Measurements from ENCODE around the gene PTPRJ. TPM values are rescaled to one million over a fixed set of nuclear protein-coding genes. Genes with fewer than 3 reads are reported as not detected.

Gene PTPRJ
- total RNA-seq, 1 donor from 2014 or later = 40.0 TPM

DNA sequence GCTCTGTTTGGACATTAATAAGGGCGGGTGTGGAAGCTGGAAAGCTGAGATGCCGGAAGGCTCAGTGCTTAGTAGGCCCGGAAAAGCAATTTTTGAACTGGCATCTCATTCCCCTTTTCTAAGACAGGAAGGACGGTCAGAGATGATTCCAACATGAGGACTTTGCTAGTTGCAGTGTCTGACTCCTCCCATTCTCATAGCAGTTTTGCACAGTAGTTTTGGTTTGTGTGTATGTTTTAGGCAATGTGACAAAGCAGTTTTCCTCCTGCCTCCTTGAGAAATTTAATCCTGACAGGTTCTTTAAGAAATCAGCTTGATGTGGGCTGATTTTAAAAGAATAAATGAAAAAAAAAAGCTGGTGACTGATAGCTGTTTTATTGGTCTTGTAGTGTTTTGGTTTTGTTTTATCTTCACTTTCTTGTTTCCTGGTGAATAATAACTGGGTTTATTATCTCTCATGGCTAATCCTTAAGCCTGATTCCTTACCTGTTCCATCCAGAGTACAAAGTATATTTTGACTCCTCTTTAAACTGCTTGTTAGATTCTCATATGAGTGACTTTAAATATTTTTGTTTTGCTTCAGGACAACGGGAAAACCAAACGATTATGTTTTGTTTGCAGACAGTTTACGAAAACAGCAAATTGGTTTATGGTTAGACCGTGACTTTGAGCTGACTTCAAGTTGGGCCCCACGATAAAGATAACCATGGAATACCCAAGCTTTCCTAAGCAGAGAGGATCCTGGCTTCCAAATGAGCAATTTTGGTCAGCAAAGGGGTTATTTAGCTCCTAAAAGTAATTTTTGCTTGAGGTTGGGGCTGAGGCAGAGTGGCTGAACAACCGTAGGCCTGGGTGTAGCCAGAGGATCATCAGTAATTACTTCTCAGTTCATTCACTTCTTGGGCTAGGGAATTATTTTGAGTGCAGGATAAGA, 3.4 kb downstream of the PTPRJ start:
- intact Hi-C loops (cut with DNase I) = no loop called here
- no peak overlapping the region for H3K4me3 ChIP-seq

DNA sequence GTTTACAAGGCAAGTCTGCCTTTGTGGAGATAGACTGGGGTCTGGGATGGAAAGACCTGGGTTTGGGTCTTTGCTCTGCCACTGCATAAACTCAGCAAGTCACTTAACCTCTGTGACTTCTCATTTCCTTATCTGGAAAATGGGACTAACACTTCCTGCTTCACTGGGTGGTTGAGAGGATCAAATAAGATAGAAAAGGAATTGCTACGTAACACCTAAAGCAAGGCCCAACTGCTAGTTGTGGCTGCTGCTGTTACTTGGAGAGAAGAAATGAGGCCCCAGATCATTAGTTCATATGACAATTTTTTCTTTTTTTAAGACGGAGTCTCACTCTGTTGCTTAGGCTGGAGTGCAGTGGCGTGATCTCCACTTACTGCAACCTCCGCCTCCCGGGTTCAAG, 5.9 kb downstream of the PTPRJ start:
- Histone ChIP-seq H3K9me3 (no peaks in the 10 kb centered on the region), H3K36me3 (no peaks in the 10 kb centered on the region), H3K4me3 (no peak overlapping the region), H3K27ac (no peak overlapping the region), H3K4me1 (peaks cover 67% of the 10 kb centered on the region), H3K27me3 (ENCODE audit: low read depth) (no peaks in the 10 kb centered on the region)
- DNase-seq (no peak), ATAC-seq (no peak)
- TF ChIP-seq, protein P1, sequence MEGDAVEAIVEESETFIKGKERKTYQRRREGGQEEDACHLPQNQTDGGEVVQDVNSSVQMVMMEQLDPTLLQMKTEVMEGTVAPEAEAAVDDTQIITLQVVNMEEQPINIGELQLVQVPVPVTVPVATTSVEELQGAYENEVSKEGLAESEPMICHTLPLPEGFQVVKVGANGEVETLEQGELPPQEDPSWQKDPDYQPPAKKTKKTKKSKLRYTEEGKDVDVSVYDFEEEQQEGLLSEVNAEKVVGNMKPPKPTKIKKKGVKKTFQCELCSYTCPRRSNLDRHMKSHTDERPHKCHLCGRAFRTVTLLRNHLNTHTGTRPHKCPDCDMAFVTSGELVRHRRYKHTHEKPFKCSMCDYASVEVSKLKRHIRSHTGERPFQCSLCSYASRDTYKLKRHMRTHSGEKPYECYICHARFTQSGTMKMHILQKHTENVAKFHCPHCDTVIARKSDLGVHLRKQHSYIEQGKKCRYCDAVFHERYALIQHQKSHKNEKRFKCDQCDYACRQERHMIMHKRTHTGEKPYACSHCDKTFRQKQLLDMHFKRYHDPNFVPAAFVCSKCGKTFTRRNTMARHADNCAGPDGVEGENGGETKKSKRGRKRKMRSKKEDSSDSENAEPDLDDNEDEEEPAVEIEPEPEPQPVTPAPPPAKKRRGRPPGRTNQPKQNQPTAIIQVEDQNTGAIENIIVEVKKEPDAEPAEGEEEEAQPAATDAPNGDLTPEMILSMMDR (IDR thresholded peaks at IDR 0.05) = no peak
- intact Hi-C loops (cut with DNase I) = no loop called here

More for the DNA sequence above, 3.4 kb downstream of the PTPRJ start:
- no peak for DNase-seq
- ATAC-seq = no peak
- H3K36me3 ChIP-seq = no peaks in the 10 kb centered on the region
- peak overlapping the region; percentile 14 for H3K27ac ChIP-seq
- no peaks in the 10 kb centered on the region for H3K27me3 ChIP-seq (ENCODE audit: low read depth)
- TF ChIP-seq, protein P1 (IDR thresholded peaks at IDR 0.05) = no peak
- no peaks in the 10 kb centered on the region for H3K9me3 ChIP-seq
- H3K4me1 ChIP-seq = peaks cover 56% of the 10 kb centered on the region

DNA sequence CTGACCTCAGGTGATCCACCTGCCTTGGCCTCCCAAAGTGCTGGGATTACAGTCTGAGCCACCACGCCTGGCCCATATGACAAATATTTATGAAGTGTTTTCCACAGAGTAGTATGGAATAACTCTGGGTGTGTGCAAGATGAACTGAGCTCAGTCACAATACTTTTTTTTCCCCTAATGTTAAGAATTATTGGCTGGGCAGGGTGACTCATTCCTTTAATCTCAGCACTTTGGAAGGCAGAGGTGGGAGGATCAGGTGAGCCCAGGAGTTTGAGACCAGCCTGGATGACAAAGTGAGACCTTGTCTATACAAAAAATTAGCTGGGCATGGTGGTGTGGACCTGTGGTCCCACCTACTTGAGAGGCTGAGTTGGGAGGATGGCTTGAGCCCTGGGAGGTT, 6.4 kb downstream of the PTPRJ start:
- intact Hi-C loops (cut with DNase I) = no loop called here
- TF ChIP-seq, protein P1 (IDR thresholded peaks at IDR 0.05) = no peak
- no peaks in the 10 kb centered on the region for H3K9me3 ChIP-seq
- H3K36me3 ChIP-seq = no peaks in the 10 kb centered on the region
- no peaks in the 10 kb centered on the region for H3K27me3 ChIP-seq (ENCODE audit: low read depth)
- no peak overlapping the region for H3K27ac ChIP-seq
- no peak overlapping the region for H3K4me3 ChIP-seq
- ATAC-seq (no peak), DNase-seq (no peak)
- peaks cover 68% of the 10 kb centered on the region for H3K4me1 ChIP-seq

DNA sequence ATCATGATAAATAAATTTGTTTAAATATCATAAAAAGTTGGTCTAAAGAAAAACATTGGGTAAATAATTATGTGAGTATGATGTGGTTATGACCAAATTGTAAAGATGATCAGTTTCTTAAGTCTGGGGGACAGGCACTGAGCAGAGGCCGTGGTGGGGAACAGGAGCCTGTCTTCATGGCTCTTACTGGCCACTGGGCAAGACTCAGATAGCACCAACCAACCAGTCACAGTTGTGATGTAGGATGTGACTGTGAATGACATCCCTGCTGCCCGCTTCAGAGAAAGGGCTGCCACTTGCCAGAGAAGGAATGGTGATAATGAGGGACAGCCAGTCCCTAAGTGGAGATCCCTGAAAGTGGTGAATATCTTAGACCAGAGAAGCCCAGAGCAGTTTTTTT, 7.0 kb downstream of the PTPRJ start:
- intact Hi-C loops (cut with DNase I) = no loop called here
- Histone ChIP-seq H3K4me3 (no peak overlapping the region), H3K4me1 (peaks cover 68% of the 10 kb centered on the region), H3K36me3 (no peaks in the 10 kb centered on the region), H3K27me3 (ENCODE audit: low read depth) (no peaks in the 10 kb centered on the region), H3K9me3 (no peaks in the 10 kb centered on the region), H3K27ac (peak overlapping the region; percentile 54)
- ATAC-seq = no peak
- TF ChIP-seq, protein P1 (IDR thresholded peaks at IDR 0.05) = no peak
- no peak for DNase-seq

DNA sequence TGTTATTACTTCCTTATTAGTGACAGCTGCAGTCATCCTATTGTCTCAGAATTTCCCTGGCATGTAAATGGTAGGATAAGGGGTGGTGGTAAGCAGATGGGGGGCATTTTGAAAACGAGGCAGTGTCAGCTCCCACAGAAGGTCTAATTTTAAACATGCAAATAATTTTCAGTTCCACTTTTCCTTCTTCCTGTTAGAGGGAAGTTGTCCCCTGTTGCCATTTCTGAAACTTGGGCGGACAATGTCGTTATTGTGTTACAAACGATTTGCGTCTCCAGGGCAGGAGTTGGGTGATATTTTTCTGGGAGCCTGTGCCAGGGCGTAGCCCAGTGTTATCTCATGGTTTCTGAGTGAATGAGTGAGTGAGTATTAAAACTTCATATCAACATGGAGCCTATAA, 7.4 kb downstream of the PTPRJ start:
- Histone ChIP-seq H3K9me3 (no peaks in the 10 kb centered on the region), H3K27me3 (ENCODE audit: low read depth) (no peaks in the 10 kb centered on the region), H3K4me1 (peaks cover 63% of the 10 kb centered on the region), H3K4me3 (no peak overlapping the region), H3K36me3 (no peaks in the 10 kb centered on the region), H3K27ac (peak overlapping the region; percentile 54)
- ATAC-seq = no peak
- intact Hi-C loops (cut with DNase I) = no loop called here
- no peak for DNase-seq
- TF ChIP-seq, protein P1 (IDR thresholded peaks at IDR 0.05) = no peak
